ENCODE measurements around the gene RASL12. TPM values are rescaled to one million over a fixed set of nuclear protein-coding genes. Genes with fewer than 3 reads are reported as not detected.

RASL12 gene
- total RNA-seq: 15.2 TPM
- polyA plus RNA-seq (ENCODE audit: insufficient read depth in 1 of 8, insufficient read length in 8 of 8, low replicate concordance in 1 of 8): 10 to 100 TPM; 11.9 to 16.5 (median 14.1) TPM
- long read RNA-seq, donor 1, transcript RASL12-201 (5 exons, 2,640 nt): major isoform, 6 of 6 reads
- long read RNA-seq, donor 1, partial matches to known transcripts: 0 of 6 reads
- long read RNA-seq, donor 1, other reads (novel, unspliced or antisense): 0 of 6 reads
- long read RNA-seq, donor 2: 0 reads
- long read RNA-seq, donor 3, partial matches to known transcripts: 0 of 4 reads
- long read RNA-seq, donor 3, other reads (novel, unspliced or antisense): 0 of 4 reads
- long read RNA-seq, donor 4, partial matches to known transcripts: 0 of 3 reads
- long read RNA-seq, donor 4, other reads (novel, unspliced or antisense): 0 of 3 reads
- long read RNA-seq, donor 5, transcript RASL12-201 (5 exons, 2,640 nt): major isoform, 8 of 9 reads
- long read RNA-seq, donor 5, partial matches to known transcripts: 0 of 9 reads
- long read RNA-seq, donor 5, other reads (novel, unspliced or antisense): 0 of 9 reads
- long read RNA-seq, donor 6, transcript RASL12-201 (5 exons, 2,640 nt): major isoform, 5 of 5 reads
- long read RNA-seq, donor 6, partial matches to known transcripts: 0 of 5 reads
- long read RNA-seq, donor 6, other reads (novel, unspliced or antisense): 0 of 5 reads
- long read RNA-seq, donor 7, partial matches to known transcripts: 0 of 3 reads
- long read RNA-seq, donor 7, other reads (novel, unspliced or antisense): 0 of 3 reads
- long read RNA-seq, donor 8, partial matches to known transcripts: 0 of 3 reads
- long read RNA-seq, donor 8, other reads (novel, unspliced or antisense): 0 of 3 reads
- long read RNA-seq, donor 9, transcript RASL12-201 (5 exons, 2,640 nt): major isoform, 5 of 6 reads
- long read RNA-seq, donor 9, partial matches to known transcripts: 0 of 6 reads
- long read RNA-seq, donor 9, other reads (novel, unspliced or antisense): 0 of 6 reads
- long read RNA-seq, donor 10, transcript RASL12-201 (5 exons, 2,640 nt): major isoform, 6 of 6 reads
- long read RNA-seq, donor 10, partial matches to known transcripts: 0 of 6 reads
- long read RNA-seq, donor 10, other reads (novel, unspliced or antisense): 0 of 6 reads
- long read RNA-seq, donor 11, partial matches to known transcripts: 0 of 5 reads
- long read RNA-seq, donor 11, other reads (novel, unspliced or antisense): 0 of 5 reads

GRCh38 chr15:65067645-65068402 lies at the start of gene RASL12:
RASL12 (minus strand) TSS chr15:65067991; CDS start chr15:65067835, 156 bp downstream.
- H3K4me3 ChIP-seq (ENCODE audit: low read length): peak within 1 kb of the TSS; percentile 45
- H3K9me3 ChIP-seq (replicated peaks; ENCODE audit: control insufficient read depth, low read depth, low read length): no peaks in the 10 kb centered on the region
- peaks cover 29% of the 10 kb centered on the region for H3K27me3 ChIP-seq (ENCODE audit: control insufficient read depth, insufficient read depth, low read length)
- DNase-seq: no peak
- 2% methylated on average over 48 of the region's 66 CpGs for WGBS (ENCODE audit: insufficient coverage)
- H3K4me1 ChIP-seq (ENCODE audit: control insufficient read depth, insufficient read depth, low read length): peaks cover 58% of the 10 kb centered on the region
- H3K27ac ChIP-seq (ENCODE audit: low read length): peak within 1 kb of the TSS; percentile 90
- H3K36me3 ChIP-seq (ENCODE audit: control insufficient read depth, insufficient read depth, low read length): no peaks in the 10 kb centered on the region

- 100% methylated on average over 2 of the region's 5 CpGs for WGBS (ENCODE audit: insufficient coverage)
- Histone ChIP-seq H3K27me3 (ENCODE audit: control insufficient read depth, insufficient read depth, low read length) (no peaks in the 10 kb centered on the region), H3K4me3 (ENCODE audit: low read length) (no peak overlapping the region), H3K9me3 (replicated peaks; ENCODE audit: control insufficient read depth, low read depth, low read length) (no peaks in the 10 kb centered on the region), H3K27ac (ENCODE audit: low read length) (peak overlapping the region; percentile 62), H3K36me3 (ENCODE audit: control insufficient read depth, insufficient read depth, low read length) (peaks cover 58% of the 10 kb centered on the region), H3K4me1 (ENCODE audit: control insufficient read depth, insufficient read depth, low read length) (no peaks in the 10 kb centered on the region)
- DNase-seq: peak; percentile 19
Observed at GRCh38 chr15:65115542-65115941, 47.8 kb upstream of the RASL12 start.

- Histone ChIP-seq H3K4me1 (ENCODE audit: control insufficient read depth, insufficient read depth, low read length) (no peaks in the 10 kb centered on the region), H3K4me3 (ENCODE audit: low read length) (no peak within 1 kb of the TSS), H3K36me3 (ENCODE audit: control insufficient read depth, insufficient read depth, low read length) (peaks cover 56% of the 10 kb centered on the region), H3K27ac (ENCODE audit: low read length) (peak within 1 kb of the TSS; percentile 62), H3K9me3 (replicated peaks; ENCODE audit: control insufficient read depth, low read depth, low read length) (no peaks in the 10 kb centered on the region), H3K27me3 (ENCODE audit: control insufficient read depth, insufficient read depth, low read length) (no peaks in the 10 kb centered on the region)
- no CpG with 5 or more reads among the region's 2 CpGs for WGBS (ENCODE audit: insufficient coverage)
- DNase-seq: no peak
Observed at GRCh38 chr15:65115086-65115485, 47.3 kb upstream of the RASL12 start, which contains the start of gene UBAP1L. UBAP1L (minus strand) TSS chr15:65115200; CDS start chr15:65106215, 8,985 bp downstream.

- no peak overlapping the region for H3K27ac ChIP-seq (ENCODE audit: low read length)
- H3K27me3 ChIP-seq (ENCODE audit: control insufficient read depth, insufficient read depth, low read length): no peaks in the 10 kb centered on the region
- H3K36me3 ChIP-seq (ENCODE audit: control insufficient read depth, insufficient read depth, low read length): peaks cover 33% of the 10 kb centered on the region
Observed at GRCh38 chr15:65110676-65111292, 43.0 kb upstream of the RASL12 start.

GRCh38 chr15:65106011-65106590 lies 38.3 kb upstream of the RASL12 start:
- Histone ChIP-seq H3K27me3 (ENCODE audit: control insufficient read depth, insufficient read depth, low read length) (no peaks in the 10 kb centered on the region), H3K36me3 (ENCODE audit: control insufficient read depth, insufficient read depth, low read length) (peaks cover 33% of the 10 kb centered on the region), H3K4me3 (ENCODE audit: low read length) (no peak overlapping the region), H3K9me3 (replicated peaks; ENCODE audit: control insufficient read depth, low read depth, low read length) (no peaks in the 10 kb centered on the region), H3K4me1 (ENCODE audit: control insufficient read depth, insufficient read depth, low read length) (peaks cover 2% of the 10 kb centered on the region), H3K27ac (ENCODE audit: low read length) (no peak overlapping the region)
- 85% methylated on average over 5 of the region's 6 CpGs for WGBS (ENCODE audit: insufficient coverage)
- DNase-seq: no peak

More at GRCh38 chr15:65110676-65111292, 43.0 kb upstream of the RASL12 start:
- Histone ChIP-seq H3K9me3 (replicated peaks; ENCODE audit: control insufficient read depth, low read depth, low read length) (no peaks in the 10 kb centered on the region), H3K4me3 (ENCODE audit: low read length) (no peak overlapping the region), H3K4me1 (ENCODE audit: control insufficient read depth, insufficient read depth, low read length) (no peaks in the 10 kb centered on the region)
- WGBS (ENCODE audit: insufficient coverage): 80% methylated on average over 1 of the region's 3 CpGs
- no peak for DNase-seq

GRCh38 chr15:65105038-65105437 lies 37.2 kb upstream of the RASL12 start:
- H3K9me3 ChIP-seq (replicated peaks; ENCODE audit: control insufficient read depth, low read depth, low read length): no peaks in the 10 kb centered on the region
- H3K27ac ChIP-seq (ENCODE audit: low read length): no peak overlapping the region
- no peak for DNase-seq
- H3K4me3 ChIP-seq (ENCODE audit: low read length): no peak overlapping the region
- H3K27me3 ChIP-seq (ENCODE audit: control insufficient read depth, insufficient read depth, low read length): no peaks in the 10 kb centered on the region
- peaks cover 36% of the 10 kb centered on the region for H3K36me3 ChIP-seq (ENCODE audit: control insufficient read depth, insufficient read depth, low read length)
- H3K4me1 ChIP-seq (ENCODE audit: control insufficient read depth, insufficient read depth, low read length): peaks cover 2% of the 10 kb centered on the region
- WGBS (ENCODE audit: insufficient coverage): 64% methylated on average over 3 of the region's 5 CpGs

GRCh38 chr15:65102912-65103311 lies 35.1 kb upstream of the RASL12 start:
- no peak for DNase-seq
- no peaks in the 10 kb centered on the region for H3K9me3 ChIP-seq (replicated peaks; ENCODE audit: control insufficient read depth, low read depth, low read length)

GRCh38 chr15:65101891-65102708 lies 34.3 kb upstream of the RASL12 start:
- H3K36me3 ChIP-seq (ENCODE audit: control insufficient read depth, insufficient read depth, low read length): peaks cover 65% of the 10 kb centered on the region

More at GRCh38 chr15:65102912-65103311, 35.1 kb upstream of the RASL12 start:
- peaks cover 2% of the 10 kb centered on the region for H3K4me1 ChIP-seq (ENCODE audit: control insufficient read depth, insufficient read depth, low read length)
- no peak overlapping the region for H3K4me3 ChIP-seq (ENCODE audit: low read length)
- peaks cover 56% of the 10 kb centered on the region for H3K36me3 ChIP-seq (ENCODE audit: control insufficient read depth, insufficient read depth, low read length)
- no peaks in the 10 kb centered on the region for H3K27me3 ChIP-seq (ENCODE audit: control insufficient read depth, insufficient read depth, low read length)
- no CpG with 5 or more reads among the region's 3 CpGs for WGBS (ENCODE audit: insufficient coverage)
- H3K27ac ChIP-seq (ENCODE audit: low read length): no peak overlapping the region

More at GRCh38 chr15:65101891-65102708, 34.3 kb upstream of the RASL12 start:
- Histone ChIP-seq H3K4me1 (ENCODE audit: control insufficient read depth, insufficient read depth, low read length) (peaks cover 3% of the 10 kb centered on the region), H3K4me3 (ENCODE audit: low read length) (no peak overlapping the region), H3K9me3 (replicated peaks; ENCODE audit: control insufficient read depth, low read depth, low read length) (no peaks in the 10 kb centered on the region), H3K27me3 (ENCODE audit: control insufficient read depth, insufficient read depth, low read length) (no peaks in the 10 kb centered on the region), H3K27ac (ENCODE audit: low read length) (no peak overlapping the region)
- DNase-seq: no peak
- 38% methylated on average over 75 of the region's 75 CpGs for WGBS (ENCODE audit: insufficient coverage)

Measured in muscle of leg (tissue), 16 donors.